ENCODE measurements around the gene CORO2B.

DNA sequence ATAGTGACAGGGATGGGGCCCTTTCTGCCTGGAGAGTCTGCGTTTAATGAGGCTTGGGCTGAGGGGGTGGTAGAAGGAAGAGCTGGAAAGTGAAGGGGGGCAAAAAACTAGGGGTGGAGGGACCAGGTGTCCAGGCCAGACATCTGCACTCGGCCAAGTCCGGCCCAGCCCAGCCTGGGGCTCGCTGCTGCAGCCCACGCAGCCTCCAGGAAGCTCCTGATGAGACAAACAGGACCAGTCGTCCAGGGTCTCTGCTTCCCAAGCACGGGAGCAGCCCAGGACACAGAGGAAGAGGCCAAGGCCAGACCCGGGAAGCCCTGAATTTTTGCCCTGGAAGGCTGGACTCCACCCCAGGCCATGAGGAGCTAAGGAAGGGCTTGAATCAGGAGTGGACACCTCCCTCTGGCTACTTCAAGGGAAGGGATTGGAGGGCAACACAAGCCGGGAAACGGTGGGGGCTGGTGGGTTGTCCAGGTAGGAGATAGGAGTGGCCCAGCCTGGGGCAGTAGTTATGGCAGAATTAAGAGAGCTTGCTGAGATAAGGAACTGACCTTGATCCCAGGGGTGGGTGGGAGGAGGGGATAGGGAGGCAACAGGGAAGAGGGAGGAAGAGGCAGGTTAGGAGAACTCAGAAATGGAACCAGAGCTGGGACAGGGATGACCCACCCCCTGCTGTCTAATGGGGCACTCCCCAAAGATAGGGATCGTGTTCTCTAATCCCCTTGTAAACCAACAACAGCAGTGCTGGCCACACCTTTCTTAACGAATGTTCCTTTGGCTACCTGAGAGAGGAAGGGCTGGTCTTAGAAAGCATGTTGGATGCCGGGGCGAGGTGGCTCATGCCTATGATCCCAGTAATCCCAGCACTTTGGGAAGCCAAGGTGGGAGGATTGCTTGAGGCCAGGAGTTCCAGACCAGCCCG is 152.4 kb downstream of the CORO2B start:
- TF ChIP-seq, protein P1, sequence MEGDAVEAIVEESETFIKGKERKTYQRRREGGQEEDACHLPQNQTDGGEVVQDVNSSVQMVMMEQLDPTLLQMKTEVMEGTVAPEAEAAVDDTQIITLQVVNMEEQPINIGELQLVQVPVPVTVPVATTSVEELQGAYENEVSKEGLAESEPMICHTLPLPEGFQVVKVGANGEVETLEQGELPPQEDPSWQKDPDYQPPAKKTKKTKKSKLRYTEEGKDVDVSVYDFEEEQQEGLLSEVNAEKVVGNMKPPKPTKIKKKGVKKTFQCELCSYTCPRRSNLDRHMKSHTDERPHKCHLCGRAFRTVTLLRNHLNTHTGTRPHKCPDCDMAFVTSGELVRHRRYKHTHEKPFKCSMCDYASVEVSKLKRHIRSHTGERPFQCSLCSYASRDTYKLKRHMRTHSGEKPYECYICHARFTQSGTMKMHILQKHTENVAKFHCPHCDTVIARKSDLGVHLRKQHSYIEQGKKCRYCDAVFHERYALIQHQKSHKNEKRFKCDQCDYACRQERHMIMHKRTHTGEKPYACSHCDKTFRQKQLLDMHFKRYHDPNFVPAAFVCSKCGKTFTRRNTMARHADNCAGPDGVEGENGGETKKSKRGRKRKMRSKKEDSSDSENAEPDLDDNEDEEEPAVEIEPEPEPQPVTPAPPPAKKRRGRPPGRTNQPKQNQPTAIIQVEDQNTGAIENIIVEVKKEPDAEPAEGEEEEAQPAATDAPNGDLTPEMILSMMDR (conservative IDR thresholded peaks at IDR 0.05; ENCODE audit: low read depth, low read length) = no peak
- TF ChIP-seq EZH2 (IDR thresholded peaks at IDR 0.05; ENCODE audit: borderline replicate concordance, low read depth, low read length, poor library complexity, severe bottlenecking) = no peak

All from A673 (cell line).